ENCODE measurements around the gene TLE3. TPM values are rescaled to one million over a fixed set of nuclear protein-coding genes. Genes with fewer than 3 reads are reported as not detected.

TLE3 gene
- total RNA-seq, 2 donors from 2014 or later = 16.6 to 33.9 TPM

DNA sequence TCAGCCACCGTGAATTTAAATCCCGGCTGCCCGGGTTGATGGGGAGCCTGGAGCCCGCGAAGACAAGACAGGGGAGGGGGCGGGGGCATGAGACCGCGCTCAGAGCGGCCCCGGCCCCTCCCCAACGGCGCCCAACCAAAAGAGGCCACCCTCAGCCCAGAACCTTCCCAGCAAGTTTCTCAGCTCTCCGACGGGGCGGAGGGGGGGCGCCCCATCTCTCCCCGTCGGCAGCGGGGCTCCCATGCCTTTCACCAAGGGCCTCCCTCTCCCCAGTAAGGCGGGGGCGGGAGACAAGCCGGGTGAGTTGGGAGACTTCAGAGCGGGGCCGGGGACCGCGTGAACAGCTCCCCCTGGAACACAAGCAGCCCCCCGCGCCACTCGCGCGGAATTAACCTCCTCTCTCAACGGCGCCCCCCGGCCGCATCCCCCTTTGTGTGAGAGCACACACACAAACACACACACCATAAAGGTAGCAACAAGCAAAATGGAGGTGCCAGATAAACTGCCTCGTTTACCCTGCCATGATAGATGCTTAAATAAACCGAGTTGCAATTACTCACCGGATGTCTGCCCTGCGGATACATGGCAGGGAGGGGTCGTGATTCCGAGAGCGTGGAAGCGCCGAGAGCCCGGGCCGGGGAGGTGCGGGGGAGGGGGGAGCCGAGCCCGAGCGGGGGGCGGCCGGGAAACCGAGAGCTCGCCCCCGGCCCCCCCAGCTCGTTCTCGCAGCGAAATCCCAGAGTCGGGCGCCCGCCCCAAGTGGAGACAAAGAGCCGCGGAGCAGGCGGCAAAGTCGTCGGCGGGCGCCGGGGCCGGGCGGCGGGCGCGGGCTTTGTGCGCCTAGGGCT, 1.3 kb downstream of the TLE3 start:
- H3K4me1 ChIP-seq = peaks cover 87% of the 10 kb centered on the region
- peak overlapping the region; percentile 57 to 58 for H3K4me3 ChIP-seq
- TF ChIP-seq POLR2A (IDR thresholded peaks at IDR 0.05) = peak in 1 of 3 donors; percentile 12
- TF ChIP-seq, protein P1, sequence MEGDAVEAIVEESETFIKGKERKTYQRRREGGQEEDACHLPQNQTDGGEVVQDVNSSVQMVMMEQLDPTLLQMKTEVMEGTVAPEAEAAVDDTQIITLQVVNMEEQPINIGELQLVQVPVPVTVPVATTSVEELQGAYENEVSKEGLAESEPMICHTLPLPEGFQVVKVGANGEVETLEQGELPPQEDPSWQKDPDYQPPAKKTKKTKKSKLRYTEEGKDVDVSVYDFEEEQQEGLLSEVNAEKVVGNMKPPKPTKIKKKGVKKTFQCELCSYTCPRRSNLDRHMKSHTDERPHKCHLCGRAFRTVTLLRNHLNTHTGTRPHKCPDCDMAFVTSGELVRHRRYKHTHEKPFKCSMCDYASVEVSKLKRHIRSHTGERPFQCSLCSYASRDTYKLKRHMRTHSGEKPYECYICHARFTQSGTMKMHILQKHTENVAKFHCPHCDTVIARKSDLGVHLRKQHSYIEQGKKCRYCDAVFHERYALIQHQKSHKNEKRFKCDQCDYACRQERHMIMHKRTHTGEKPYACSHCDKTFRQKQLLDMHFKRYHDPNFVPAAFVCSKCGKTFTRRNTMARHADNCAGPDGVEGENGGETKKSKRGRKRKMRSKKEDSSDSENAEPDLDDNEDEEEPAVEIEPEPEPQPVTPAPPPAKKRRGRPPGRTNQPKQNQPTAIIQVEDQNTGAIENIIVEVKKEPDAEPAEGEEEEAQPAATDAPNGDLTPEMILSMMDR (IDR thresholded peaks at IDR 0.05) = no peak
- H3K27me3 ChIP-seq = no peaks in the 10 kb centered on the region
- ATAC-seq (no peak), DNase-seq (peak; percentile 36 to 46 (median 42))
- intact Hi-C loops (cut with DNase I) = no loop called here
- no peaks in the 10 kb centered on the region for H3K9me3 ChIP-seq
- WGBS, 2 donors = 0 to 1% methylated on average over 15 to 54 of the region's 75 CpGs
- peak overlapping the region; percentile 91 to 98 (median 96) for H3K27ac ChIP-seq
- H3K36me3 ChIP-seq (replicated peaks in 1 of 2; ENCODE audit: insufficient read depth in 1 of 2, low read depth in 2 of 2) = no peaks in the 10 kb centered on the region

DNA sequence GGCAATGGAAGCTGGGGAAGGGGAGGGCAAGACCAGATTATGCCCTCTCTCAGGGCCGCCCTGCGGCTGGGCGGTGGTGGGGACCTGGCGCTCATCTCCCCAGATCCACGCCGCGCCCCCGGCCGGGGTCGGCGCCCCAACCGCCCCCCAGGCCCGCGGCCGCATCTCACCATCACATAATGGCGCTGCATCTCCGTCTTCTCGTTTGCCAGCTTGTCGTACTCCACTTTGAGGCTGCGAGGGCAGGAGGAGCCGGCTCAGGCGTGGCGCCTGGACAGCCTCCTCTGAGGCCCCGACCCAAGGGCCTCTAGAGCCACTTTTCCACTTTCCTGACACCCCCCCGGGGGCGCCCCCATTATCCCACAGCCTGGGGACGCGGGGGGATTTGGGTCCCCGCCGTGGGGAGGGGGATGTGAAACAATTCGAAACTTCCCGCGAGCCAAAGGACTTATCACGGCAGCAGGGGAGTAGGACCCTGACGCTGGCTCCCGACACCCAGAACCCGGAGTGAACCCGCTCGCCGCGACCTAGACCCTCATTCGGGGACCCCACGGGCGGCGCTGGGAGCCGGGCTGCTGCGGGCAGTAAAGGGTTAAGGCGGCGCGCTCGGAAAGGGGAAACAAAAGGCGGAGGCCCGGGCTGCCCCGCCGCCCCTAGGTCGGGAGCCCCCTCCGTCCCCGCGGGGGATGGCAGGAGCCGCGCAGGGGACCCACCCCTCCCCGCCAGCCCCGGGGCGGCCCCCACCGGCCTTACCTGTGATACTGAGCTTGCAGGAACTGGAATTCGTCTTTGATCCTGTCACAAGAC, 2.1 kb downstream of the TLE3 start:
- TF ChIP-seq, protein P1 (IDR thresholded peaks at IDR 0.05) = no peak
- TF ChIP-seq POLR2A (IDR thresholded peaks at IDR 0.05) = no peak
- no peaks in the 10 kb centered on the region for H3K36me3 ChIP-seq (replicated peaks in 1 of 2; ENCODE audit: insufficient read depth in 1 of 2, low read depth in 2 of 2)
- no peaks in the 10 kb centered on the region for H3K9me3 ChIP-seq
- H3K27me3 ChIP-seq = no peaks in the 10 kb centered on the region
- WGBS, 2 donors = 10% methylated on average over 63 of the region's 66 CpGs; no CpG with 5 or more reads in 1 of the 2 donors
- peaks cover 88% of the 10 kb centered on the region for H3K4me1 ChIP-seq
- peak overlapping the region; percentile 57 to 58 for H3K4me3 ChIP-seq
- intact Hi-C loops (cut with DNase I) = no loop called here
- no peak for ATAC-seq
- peak overlapping the region in 3 of 4 donors; percentile 91 to 98 (median 96) for H3K27ac ChIP-seq
- peak; percentile 18 to 42 (median 36) for DNase-seq

DNA sequence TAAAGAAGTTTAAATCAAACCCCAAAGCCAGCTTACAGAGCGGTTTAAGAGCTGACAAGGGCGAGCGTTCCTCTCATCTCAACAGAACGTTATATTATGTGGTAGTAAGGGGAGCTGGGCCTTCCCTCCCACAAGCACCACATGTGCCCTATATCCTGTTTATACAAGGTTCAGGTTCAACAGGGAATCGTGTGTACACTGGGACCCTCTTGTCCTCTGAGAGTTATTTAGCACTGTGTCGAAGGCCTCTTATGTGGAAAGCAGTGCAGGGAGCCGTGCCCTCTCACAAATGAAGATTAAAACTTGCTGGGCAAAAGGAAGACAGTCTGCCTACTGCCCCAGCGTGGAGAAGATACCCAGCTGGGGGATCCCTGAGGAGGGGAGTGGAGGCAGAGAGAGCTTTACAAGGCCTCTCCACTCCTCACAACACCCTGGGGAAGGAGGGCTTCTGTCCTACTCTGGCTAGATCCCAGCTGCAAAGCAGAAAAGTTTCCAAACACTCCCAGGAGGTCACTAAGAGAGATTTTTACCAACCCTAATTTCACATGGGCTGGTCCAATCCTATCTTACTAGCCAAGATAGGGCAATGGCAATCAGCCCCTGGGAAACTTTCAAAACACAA, 2.9 kb downstream of the TLE3 start:
- Histone ChIP-seq H3K36me3 (replicated peaks in 1 of 2; ENCODE audit: insufficient read depth in 1 of 2, low read depth in 2 of 2) (no peaks in the 10 kb centered on the region), H3K4me1 (peaks cover 87% of the 10 kb centered on the region), H3K9me3 (no peaks in the 10 kb centered on the region), H3K4me3 (peak overlapping the region in 1 of 2 donors; percentile 58), H3K27me3 (no peaks in the 10 kb centered on the region), H3K27ac (peak overlapping the region in 2 of 4 donors; percentile 96 to 98)
- no peak for DNase-seq
- TF ChIP-seq POLR2A (IDR thresholded peaks at IDR 0.05) = no peak
- TF ChIP-seq, protein P1 (IDR thresholded peaks at IDR 0.05) = no peak
- ATAC-seq = no peak
- WGBS, 2 donors = 60 to 72% methylated on average over 7 to 8 of the region's 8 CpGs
- intact Hi-C loops (cut with DNase I) = no loop called here

DNA sequence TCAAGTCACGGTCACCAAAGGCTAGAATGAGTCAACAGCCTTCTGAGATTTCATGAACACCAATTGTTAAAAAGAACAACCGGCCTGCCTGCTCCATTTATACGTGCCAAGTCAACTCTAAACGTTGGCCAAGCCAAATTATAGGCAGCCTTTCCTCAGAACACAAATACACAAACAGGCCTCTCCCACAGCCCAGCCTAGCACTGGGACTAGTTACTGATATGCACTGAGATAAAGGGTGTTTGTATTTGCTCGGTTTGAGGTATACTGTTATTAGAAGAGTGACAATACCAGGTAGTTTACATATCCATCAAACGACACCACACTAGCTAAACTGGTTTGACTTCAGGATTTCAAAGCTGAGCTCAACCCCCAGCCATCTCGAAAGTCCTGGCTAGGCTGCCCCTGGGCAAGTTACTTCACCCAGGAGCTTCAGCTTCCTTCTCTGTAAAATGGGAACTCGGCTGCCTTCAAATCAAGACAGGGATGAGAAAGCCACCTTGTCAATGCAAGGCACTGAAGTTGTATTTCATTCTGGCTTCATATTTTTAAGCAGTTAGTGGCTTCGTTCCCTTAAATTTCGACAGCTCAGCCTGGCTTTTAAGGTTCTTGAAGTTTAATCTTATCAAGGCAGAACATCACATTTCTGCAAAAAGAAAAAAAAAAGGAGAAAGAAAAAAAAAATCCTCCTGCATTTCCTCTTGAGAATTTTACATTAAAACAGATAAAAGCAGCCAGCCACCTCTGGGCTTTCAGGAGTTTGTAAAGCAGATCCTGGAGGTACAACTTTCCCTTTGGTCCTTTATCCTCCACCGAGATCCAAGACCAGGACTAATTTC, 4.0 kb downstream of the TLE3 start:
- Histone ChIP-seq H3K27ac (peak overlapping the region; percentile 3 to 98 (median 42)), H3K36me3 (replicated peaks in 1 of 2; ENCODE audit: insufficient read depth in 1 of 2, low read depth in 2 of 2) (no peaks in the 10 kb centered on the region), H3K9me3 (no peaks in the 10 kb centered on the region), H3K4me3 (no peak overlapping the region), H3K27me3 (no peaks in the 10 kb centered on the region), H3K4me1 (peaks cover 86% of the 10 kb centered on the region)
- TF ChIP-seq, protein P1 (IDR thresholded peaks at IDR 0.05) = no peak
- TF ChIP-seq POLR2A (IDR thresholded peaks at IDR 0.05) = no peak
- DNase-seq (peak; percentile 66 to 84 (median 78)), ATAC-seq (peak; percentile 48)
- 22 to 26% methylated on average over 11 of the region's 11 CpGs for WGBS, 2 donors
- intact Hi-C loops (cut with DNase I) = no loop called here

All from body of pancreas (tissue), 4 donors.